AG10803 (cell line): ENCODE data around the gene POFUT2.

Experiments used
- DNase-seq: peaks from one replicate; pipeline ENCODE4 v3.0.0; 2010; ENCODE audit warnings: low read depth
- H3K4me3 ChIP-seq: 2 replicates; pipeline ENCODE4 v1.5.1; 2011; ENCODE audit warnings: mild to moderate bottlenecking, low read length, control low read depth
- CTCF ChIP-seq: conservative IDR thresholded peaks from 2 replicates; pipeline ENCODE4 v1.5.1; 2011; ENCODE audit warnings: mild to moderate bottlenecking, low read length, control low read depth, inconsistent platforms

Gene POFUT2

GRCh38 chr21:45283035-45283610 is 4.6 kb downstream of the POFUT2 start:
- no peak for TF ChIP-seq CTCF
- H3K4me3 ChIP-seq, result no peak overlapping the region
- no peak for DNase-seq

GRCh38 chr21:45282283-45283034 is 5.2 kb downstream of the POFUT2 start:
- DNase-seq, result no peak
- TF ChIP-seq CTCF, result no peak
- H3K4me3 ChIP-seq, result no peak overlapping the region

- TF ChIP-seq CTCF, result no peak
- H3K4me3 ChIP-seq, result no peak overlapping the region
- no peak for DNase-seq
These were observed 6.0 kb downstream of the POFUT2 start for GRCh38 chr21:45281411-45282282.

DNA sequence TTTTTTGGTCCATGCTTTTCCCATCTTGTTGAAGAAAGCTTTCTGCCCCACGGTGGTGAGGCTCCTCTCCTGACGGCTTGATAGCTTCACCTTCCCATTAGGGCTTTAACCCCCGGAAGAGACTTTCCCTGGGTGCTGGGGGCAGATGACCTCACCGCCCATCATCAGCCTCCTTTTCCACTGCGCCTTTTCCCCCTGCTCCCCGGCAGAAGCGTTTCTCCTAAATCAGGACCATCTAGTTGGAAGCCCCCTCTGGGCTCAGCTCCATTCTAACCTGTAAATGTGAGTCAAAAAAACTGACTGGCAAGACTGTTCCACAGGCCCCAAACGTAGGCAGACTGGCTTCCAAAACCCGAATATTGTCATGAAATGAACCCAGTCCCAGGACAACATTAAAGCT is 6.7 kb downstream of the POFUT2 start:
- no peak overlapping the region for H3K4me3 ChIP-seq
- DNase-seq, result no peak
- TF ChIP-seq CTCF, result no peak

- no peak for TF ChIP-seq CTCF
- DNase-seq, result no peak
- H3K4me3 ChIP-seq, result no peak overlapping the region
These were observed 7.4 kb downstream of the POFUT2 start for GRCh38 chr21:45280178-45280821.

DNA sequence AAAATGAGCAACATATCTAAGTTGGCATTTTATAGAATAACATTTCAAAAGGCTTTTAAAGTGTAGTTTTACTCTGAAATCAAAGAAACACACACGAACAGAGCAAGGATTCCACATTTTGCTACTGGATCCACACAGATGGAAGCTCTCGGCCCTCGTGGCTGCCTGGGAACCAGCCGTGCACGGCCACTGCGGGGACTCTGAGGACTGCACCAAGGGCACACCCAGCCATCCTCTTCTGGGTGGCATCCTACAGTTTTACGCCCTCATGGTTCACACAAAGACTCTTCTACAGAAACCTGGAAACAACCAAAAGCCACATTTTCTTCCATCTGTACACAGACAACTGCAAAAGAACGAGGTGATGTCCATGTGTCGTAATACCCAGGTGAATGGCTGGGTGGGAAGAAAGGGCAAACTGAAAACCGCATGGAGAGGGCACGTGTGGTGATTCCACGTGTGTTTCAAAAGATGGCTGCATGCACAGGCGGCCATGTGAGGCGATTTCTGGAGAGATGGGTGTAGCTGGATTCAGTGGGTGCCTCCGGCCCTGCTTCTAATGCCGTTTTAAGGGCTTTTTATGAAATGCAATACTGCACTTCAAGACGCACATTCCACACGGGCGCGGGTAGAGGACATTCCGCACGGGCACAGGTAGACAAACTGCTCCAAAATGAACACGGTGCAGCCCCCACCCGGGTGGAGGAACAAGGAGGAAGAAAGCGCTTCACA is 8.1 kb downstream of the POFUT2 start:
- TF ChIP-seq CTCF, result no peak
- DNase-seq, result no peak

More for the DNA sequence above, 8.1 kb downstream of the POFUT2 start:
- no peak overlapping the region for H3K4me3 ChIP-seq
